HG03025 (cell line): ENCODE data around the gene NANS.
"Not testable (repeated sequence)": the region's sequence is repeated elsewhere in the genome, so short reads cannot be mapped to it uniquely, and the experiment has no call there.

Source experiments
- ATAC-seq: cut with Tn5 transposase; IDR thresholded peaks from one replicate; pipeline ENCODE4 v1.9.1; 2021; ENCODE audit warnings: mild to moderate bottlenecking, moderate library complexity; ENCODE audit not compliant: unreplicated experiment, low FRiP score

The NANS gene, protein sequence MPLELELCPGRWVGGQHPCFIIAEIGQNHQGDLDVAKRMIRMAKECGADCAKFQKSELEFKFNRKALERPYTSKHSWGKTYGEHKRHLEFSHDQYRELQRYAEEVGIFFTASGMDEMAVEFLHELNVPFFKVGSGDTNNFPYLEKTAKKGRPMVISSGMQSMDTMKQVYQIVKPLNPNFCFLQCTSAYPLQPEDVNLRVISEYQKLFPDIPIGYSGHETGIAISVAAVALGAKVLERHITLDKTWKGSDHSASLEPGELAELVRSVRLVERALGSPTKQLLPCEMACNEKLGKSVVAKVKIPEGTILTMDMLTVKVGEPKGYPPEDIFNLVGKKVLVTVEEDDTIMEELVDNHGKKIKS

DNA sequence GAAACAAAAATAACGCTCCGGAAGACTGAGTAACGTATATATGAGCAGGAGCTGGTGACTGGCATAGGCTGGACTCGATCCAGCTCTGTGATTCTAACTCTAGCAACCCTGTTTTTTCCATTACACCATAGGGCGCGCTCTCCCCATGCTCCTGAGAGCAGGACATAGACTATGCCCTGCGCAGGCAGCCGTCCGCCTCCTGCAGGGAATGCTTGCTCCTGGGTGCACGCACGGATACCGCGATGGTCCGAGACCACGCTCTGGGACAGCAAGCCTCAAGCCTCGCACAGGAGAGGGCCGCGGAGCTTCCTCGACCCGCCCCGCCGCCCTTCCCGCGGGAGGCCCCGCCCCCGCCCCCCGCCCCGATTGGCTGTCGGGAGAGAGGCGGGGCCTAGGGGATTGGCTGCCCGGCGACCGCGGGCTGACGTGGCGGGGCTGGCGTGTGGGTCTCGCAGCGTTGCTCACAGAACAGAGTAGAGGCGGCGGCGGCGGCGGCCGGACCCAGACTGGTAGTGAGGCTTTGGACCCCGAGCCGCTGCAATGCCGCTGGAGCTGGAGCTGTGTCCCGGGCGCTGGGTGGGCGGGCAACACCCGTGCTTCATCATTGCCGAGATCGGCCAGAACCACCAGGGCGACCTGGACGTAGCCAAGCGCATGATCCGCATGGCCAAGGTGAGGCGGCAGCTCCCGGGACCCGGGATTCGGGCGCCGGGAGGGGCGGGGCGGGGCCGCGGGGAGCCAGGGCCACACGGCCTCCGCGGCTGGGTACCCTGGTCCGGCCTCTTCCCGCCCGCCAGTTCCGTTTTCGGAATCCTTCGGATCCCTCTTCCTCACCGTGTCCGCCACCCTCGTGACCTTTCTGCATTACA is at the start of gene NANS:
TSS of gene NANS (plus strand) at position 464 of the 869 bp plus-strand sequence. CDS start at position 541, 77 bp downstream.
- peak; percentile 92 for ATAC-seq

DNA sequence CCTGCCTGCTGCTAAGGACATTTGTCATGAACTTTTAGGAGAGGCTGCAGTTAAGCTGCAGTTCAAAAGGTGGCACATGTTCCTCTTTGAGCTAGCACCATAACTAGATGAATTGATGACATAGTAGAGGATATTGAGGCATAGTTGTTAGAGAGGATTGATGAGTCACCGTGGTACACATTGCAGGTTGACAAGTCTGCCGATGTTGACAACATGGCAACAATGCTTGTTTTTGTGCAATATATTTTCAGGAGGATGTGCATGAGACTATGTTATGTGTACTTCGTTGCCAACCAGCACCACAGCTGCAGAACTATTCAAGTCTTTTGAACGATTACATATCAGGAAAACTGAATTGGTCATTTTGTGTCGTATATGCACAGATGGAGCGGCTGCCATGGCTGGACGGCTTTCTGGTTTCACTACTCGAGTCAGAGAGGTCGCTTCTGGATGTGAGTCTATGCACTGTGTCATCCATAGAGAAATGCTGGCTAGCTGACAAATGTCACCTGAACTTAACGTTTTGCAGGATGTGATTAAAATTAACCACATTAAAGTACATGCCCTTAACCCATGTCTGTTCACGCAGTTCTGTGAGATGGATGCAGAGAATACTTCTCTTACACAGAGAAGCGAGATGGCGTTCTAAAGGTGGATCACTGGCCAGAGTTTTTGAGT is 49.1 kb upstream of the NANS start:
- no peak for ATAC-seq

DNA sequence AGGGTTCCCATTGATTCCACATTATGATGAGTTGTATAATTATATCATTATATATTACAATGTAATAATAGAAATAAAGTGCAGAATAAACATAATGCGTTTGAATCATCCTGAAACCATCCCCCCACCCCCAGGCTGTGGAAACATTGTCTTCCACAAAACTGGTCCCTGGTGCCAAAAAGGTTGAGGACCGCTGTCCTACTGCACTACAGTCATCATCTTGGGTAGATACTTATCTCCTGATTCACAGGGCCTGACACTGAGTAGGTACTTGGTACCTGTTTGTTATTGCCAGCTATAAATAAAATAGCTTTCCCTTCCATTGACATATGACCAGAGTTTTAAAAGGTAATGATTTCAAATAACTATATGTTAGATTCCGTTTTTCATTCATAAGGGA is 47.8 kb upstream of the NANS start:
- no peak for ATAC-seq

DNA sequence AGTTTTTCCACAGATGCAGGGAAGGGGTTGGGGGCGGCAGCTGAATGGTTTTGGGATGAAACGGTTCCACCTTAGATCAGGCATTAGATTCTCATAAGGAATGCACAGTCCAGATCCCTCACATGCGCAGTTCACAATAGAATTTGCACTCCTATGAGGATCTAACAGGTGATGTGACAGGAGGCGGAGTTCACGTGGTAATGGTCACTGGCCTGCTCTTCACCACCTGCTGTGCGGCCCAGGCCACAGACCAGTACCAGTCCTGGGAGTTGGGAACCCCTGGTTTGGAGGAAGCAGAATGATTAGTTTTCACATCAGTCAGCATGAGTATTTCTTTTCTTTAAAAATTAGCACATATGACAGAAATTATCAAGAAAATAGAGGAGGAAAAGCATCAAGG is 47.1 kb upstream of the NANS start:
- ATAC-seq: no peak

GRCh38 chr9:98009936-98010335 is 46.6 kb upstream of the NANS start:
- no peak for ATAC-seq

- peak; percentile 94 for ATAC-seq
Measured at GRCh38 chr9:98010445-98010844, 46.1 kb upstream of the NANS start.

DNA sequence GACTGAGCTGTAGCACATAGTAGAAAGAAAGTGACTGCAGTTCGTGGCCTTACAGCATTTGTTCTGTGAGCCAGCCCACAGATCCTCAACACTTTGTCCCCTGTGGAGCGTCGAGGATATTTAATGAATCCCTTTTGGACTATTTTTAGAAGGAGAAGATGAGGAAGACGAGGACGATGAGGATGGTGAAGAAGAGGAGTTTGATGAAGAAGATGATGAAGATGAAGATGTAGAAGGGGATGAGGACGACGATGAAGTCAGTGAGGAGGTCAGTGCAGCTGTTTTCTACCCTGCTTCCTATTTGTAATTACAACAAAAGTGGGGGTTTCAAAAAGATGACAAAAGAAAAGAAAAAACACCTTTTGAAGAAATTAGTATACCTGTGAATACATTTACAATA is 45.4 kb upstream of the NANS start:
- ATAC-seq: no peak

DNA sequence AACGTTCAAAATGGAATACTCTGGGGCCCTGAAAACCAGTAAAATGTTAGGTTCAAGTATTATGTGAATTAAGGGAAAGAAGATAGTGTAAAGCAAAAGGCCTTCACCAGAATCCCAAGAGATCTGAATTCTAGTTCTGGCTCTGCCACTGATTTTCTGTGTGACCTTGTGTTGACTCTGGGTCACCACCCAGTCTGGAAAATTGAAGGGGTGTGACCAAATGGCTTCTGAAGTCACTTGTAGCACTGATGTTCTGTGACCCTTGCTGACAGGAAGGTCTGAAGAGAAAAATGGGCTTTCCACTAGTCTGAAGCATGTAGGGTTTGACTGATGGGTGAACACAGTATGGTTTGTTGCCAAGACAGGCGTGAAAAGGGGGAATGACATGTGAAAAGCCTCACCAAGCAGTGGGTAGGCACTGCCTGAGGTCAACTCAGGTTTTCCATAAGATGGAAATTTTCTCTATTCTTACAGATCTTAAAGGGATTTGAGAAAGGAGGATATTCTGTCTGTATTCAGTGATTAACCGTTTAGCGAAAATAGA is 40.3 kb upstream of the NANS start:
- ATAC-seq: no peak

- no peak for ATAC-seq
Measured at GRCh38 chr9:98017306-98017705, 39.2 kb upstream of the NANS start.

DNA sequence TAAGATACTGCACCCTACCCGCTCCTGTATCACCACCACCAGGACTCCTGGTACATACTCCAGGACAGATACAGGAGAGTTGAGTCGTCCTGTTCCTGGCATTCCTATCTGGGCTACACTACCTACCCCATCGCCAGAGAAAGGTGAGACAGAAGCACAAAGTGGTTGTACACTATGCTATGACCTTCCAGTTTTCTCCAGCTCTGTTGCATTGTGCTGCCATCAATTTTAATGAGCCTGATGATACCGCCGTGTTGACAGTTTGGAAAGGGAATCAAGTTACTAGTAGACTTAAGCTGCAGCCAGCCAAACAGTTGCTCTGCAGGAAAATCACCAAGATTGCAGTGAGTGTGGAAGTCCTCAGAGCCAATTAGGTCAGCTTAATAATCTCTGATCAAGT is 38.2 kb upstream of the NANS start:
- ATAC-seq: no peak

GRCh38 chr9:98019098-98019497 is 37.4 kb upstream of the NANS start:
- no peak for ATAC-seq

GRCh38 chr9:98019869-98020268 is 36.7 kb upstream of the NANS start:
- ATAC-seq: not testable (repeated sequence)

GRCh38 chr9:98020476-98021145 is 35.9 kb upstream of the NANS start:
- no peak for ATAC-seq

DNA sequence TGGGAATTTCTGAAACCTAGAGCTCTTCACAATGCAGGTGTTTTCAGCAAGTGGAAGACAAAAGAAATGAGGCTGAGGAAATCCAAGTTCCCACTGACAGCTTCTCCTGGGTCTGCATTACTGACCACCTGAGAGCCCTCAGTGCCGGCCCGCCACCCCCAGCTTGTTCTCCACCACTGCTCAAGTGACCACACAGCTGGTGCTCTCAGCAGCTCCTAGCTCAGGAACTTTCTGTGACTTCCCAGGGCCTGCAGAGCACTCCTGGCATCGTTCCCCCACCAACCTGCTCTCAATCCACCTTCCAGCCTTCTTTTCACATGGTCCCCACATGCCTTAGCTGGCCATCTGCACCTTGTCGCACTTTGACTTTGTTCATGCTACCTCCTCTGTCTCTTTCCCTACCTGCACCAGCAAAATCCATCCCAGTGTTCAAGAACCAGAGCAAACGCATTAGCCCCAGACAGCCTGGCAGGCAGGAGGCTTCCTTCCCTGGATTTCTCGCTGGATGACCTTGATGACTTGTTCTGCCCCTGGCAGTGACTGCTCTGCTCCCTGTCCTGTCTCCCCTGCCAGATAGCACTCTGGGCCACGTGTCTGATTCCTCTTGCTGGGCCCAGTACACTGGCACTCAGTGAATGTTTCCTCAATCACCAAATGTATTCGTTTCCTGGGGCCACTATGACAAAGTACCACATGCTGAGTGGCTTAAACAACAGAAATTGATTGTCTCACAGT is 35.1 kb upstream of the NANS start:
- ATAC-seq: no peak

DNA sequence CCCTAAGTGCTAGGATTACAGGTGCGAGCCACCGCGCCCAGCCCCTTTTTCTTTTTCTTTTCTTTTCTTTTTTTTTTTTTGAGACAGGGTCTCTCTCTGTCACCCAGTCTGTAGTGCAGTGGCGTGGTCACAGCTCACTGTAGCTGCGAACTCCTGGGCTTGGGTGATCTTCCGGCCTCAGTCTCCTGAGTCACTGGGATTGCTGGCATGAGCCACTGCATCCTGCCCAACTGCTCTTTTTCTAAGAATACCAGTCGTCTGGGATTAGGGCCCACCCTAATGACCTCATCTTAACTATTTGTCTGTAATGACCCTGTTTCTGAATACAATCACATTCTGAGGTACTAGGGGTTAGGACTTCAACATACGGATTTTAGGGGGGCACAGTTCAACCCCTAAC is 34.1 kb upstream of the NANS start:
- no peak for ATAC-seq

DNA sequence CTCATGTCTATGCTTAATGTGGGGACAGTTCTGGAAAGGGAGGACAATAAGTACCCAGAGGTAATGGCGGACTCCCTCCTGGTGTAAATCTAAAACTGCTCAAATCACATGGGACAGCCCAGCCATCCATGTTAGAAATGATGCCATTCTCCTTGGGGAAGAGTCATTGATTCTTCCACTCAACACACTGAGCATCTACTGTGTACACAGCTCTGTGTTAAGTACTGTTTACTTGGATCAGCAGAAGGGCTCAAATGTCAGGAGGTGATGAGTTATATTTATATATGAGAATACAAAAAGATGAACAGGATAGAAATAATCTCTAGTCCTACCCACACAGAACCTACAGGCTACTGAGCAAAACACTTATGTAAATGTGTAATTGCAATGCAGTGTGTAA is 31.8 kb upstream of the NANS start:
- no peak for ATAC-seq

DNA sequence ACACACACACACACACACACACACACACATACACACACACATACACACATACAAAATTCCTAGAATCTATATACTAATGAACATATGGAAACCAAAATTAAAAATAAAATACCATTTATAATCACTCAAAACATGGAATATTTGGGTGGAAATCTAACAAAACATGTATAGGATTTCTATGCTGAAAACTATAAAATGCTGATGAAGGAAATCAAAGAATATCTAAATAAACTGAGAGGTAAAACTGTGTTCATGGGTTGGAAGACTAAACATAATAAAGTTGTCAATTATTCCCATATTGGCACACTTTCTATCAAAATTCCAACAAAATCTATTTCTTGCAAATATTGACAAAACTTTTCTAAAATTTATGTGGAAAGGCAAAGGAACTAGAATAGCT is 25.4 kb upstream of the NANS start:
- ATAC-seq: no peak

DNA sequence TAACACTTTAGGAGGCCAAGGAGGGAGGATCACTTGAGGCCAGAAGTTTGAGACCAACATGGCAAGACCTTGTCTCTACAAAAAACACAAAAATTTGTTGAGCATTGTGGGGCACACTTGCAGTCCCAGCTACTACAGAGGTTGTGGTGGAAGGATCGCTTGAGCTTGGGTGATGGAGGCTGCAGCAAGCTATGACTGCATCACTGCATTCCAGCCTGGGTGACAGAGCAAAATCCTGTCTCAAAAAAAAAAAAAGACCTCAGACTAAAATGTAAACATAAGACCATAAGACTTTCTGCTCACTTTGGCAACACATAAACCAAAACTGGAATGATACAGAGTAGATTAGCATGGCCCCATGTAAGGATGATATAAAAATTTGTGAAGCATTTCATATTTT is 24.6 kb upstream of the NANS start:
- no peak for ATAC-seq

DNA sequence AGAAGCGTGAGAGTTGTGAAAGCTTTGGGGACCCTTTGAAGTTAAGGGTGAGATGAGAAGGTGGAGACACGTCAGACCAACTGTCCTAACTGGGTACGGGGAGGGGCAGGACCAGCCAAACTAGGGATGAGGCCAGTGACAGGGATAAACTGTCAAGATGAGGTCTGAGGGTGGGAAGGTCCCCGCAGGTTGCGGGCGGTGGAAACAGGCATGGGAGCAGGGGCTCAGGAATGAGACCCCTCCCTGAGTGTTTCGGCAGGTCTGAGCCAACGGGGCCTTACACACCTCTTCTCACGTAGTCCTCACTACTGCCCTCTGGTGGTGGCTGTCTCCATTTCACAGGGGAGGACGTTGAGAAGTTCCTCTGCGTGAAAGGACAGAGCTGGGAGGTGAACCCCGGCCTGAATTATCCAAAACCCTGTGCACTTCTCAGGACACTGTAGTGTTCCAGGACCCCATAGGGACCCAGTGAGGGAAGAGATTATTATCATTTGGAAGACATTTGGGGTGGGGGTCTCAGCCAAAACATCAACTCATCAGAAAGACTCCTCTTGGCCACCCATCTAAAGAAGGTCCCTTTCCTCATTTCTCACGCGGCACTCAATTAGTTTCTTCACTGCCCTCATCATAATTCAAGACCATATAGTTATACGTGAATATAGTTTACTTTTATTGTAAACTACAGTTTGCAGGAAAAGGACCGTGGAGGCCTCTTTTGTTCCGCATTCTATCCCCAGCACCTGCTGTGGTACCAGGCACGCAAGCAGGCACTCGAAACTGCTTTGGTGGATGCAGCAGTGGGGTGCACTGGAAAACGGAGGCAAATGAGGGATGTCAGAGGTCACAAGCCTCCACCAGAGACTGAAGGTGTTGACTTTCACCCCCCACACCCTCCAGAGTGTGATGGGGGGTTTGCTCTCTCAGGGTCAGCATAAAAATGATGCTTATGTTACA is 21.7 kb upstream of the NANS start:
- ATAC-seq: peak; percentile 56
